ENCODE data around the gene KSR1.

- TF ChIP-seq CTCF (IDR thresholded peaks at IDR 0.05) = no peak
- TF ChIP-seq POLR2AphosphoS5 (IDR thresholded peaks at IDR 0.05; ENCODE audit: insufficient read depth in 1 of 2, low read depth in 1 of 2) = no peak
Measured at GRCh38 chr17:27588354-27588753, 132.1 kb downstream of the KSR1 start.

All from vagina (tissue), 2 donors.